LNCaP clone FGC (cell line): ENCODE results near the gene CBLIF.
A peak's percentile ranks its signal among the peaks of the same experiment; 100 is the strongest.
"Not testable (repeated sequence)": the region's sequence is repeated elsewhere in the genome, so short reads cannot be mapped to it uniquely, and the experiment has no call there.

ENCODE experiments used
- DNase-seq: peaks from one replicate; pipeline ENCODE4 v3.0.0-alpha.2; 2011; ENCODE audit warnings: low read depth
- H3K4me3 ChIP-seq: 2 replicates; pipeline ENCODE4 v1.5.1; 2011; ENCODE audit warnings: mild to moderate bottlenecking, low read depth, low read length, control low read depth
- TF ChIP-seq, protein P1 (sequence below): IDR thresholded peaks from 2 replicates; pipeline ENCODE4 v1.5.1; 2012; ENCODE audit warnings: mild to moderate bottlenecking; ENCODE audit not compliant: control insufficient read depth, insufficient read depth; ENCODE audit errors: extremely low read depth

CBLIF gene

DNA sequence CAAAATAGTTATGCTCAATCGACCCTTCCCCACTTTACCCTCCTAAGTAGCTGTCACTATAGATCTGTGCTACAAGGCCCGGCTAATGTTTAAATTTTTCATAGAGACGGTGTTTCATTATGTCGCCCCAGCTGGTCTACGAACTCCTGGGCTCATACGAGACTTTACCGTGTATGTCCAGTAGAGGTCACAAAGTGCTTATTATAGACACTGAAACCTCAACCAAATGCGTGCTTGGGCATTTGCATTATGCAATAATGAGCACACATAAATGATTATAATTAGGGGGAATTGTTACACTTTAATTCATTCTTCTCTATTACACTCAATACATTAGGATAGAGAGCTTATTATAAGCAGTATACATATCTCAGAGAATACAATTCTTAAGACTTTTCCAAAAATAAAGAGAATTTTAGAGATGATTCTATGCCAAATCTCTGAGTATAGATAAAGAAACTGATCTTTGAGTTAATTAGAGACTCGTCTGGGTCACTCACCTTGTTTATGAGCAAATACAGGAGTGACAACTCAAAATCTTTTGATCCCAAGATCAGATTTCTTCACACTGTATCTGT is 22.2 kb downstream of the CBLIF start:
- H3K4me3 ChIP-seq, result no peak overlapping the region
- peak; percentile 39 for DNase-seq

DNA sequence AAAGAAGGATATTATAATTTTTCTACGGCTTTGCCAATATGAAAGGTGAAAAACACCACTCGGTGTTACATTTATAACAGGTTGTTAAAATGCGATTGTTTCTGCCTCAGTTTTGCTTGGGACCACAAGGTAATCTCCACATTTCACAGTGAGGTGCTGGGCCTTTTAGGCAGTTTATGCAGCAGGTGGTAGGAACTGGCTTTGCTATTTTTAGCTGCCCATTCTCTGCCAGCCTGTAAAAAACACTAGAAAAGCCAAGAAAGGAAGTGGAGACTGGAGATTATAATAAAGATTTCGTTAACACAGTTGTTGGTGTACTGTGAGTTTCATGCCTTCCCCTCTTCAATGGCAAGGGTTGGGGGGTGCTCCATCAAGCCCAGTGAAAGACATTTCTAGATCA is 26.7 kb downstream of the CBLIF start:
- TF ChIP-seq, protein P1, sequence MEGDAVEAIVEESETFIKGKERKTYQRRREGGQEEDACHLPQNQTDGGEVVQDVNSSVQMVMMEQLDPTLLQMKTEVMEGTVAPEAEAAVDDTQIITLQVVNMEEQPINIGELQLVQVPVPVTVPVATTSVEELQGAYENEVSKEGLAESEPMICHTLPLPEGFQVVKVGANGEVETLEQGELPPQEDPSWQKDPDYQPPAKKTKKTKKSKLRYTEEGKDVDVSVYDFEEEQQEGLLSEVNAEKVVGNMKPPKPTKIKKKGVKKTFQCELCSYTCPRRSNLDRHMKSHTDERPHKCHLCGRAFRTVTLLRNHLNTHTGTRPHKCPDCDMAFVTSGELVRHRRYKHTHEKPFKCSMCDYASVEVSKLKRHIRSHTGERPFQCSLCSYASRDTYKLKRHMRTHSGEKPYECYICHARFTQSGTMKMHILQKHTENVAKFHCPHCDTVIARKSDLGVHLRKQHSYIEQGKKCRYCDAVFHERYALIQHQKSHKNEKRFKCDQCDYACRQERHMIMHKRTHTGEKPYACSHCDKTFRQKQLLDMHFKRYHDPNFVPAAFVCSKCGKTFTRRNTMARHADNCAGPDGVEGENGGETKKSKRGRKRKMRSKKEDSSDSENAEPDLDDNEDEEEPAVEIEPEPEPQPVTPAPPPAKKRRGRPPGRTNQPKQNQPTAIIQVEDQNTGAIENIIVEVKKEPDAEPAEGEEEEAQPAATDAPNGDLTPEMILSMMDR, result no peak
- DNase-seq, result no peak
- H3K4me3 ChIP-seq, result no peak overlapping the region

More for the DNA sequence above, 22.2 kb downstream of the CBLIF start:
- TF ChIP-seq, protein P1, result peak; percentile 79

DNA sequence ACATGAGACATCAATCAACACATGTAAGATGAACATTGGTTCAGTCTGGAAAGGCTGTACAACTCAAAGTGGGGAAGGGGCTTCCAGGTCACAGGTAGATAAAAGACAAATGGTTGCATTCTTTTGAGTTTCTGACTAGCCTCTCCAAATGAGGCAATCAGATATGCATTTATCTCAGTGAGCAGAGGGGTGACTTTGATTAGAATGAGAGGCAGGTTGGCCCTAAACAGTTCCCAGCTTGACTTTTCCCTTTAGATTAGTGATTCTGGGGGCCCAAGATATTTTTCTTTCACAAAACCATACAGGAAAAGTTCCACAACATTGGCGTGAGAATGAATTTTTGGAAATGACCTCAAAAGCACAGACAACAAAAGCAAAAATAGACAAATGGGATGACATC is 28.9 kb downstream of the CBLIF start:
- not testable (repeated sequence) for H3K4me3 ChIP-seq

DNA sequence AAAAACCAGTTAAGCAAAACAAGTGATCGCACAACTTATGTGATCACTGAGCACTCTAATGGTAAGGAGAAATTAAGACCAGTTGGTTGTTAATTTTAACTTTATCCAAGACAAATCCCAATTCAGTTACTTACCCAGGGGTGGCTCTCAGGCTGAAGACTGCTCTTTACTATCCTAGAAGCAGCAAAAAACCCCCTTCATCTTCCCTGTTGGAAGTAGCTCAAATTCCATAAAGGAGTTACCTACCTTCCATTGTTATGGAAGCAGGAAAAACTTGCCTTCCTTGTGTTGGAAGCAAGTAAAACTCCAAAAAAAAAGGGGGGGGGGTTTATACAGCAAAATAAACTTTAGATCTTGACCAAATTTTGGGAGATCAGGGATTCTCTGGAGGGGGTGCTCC is 29.5 kb downstream of the CBLIF start:
- H3K4me3 ChIP-seq, result no peak overlapping the region
- TF ChIP-seq, protein P1, result no peak
- no peak for DNase-seq

More for the DNA sequence above, 28.9 kb downstream of the CBLIF start:
- DNase-seq, result not testable (repeated sequence)

DNA sequence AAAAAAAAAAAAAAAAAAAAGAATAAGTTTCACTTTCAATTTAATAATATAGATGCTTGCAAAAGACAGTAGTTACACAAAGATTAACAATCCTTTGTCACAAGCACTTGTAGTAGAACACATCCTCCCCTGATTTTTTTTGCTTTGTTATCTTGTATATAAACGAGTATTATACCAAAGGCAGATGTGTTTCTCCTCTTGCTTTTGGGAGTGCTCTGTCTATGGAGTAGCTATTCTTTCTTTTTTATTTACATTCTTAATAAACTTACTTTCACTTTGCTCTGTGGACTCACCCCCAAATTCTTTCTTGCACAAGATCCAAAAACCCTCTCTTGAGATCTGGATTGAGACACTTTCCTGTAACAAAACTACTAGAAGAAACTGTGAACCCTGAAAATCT is 31.3 kb downstream of the CBLIF start:
- no peak overlapping the region for H3K4me3 ChIP-seq

DNA sequence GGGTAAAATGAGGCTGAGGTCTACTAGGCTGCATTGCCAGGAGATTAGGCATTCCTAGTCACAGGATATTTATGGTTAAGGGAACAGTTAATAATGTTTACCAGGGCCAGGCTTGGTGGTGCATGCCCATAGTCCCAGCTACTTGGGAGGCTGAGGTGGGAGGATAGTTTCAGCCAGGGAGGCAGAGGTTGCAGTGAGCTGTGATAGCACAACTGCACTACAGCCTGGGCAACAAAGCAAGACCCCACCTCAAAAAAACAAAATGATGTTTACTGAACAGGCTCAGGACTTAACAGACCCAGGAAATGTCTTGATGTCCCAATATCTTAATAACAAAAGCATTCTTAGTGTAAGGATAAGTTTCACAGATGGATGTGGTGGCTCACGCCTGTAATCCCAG is 31.9 kb downstream of the CBLIF start:
- TF ChIP-seq, protein P1, result no peak
- H3K4me3 ChIP-seq, result no peak overlapping the region
- DNase-seq, result no peak

More for the DNA sequence above, 31.3 kb downstream of the CBLIF start:
- TF ChIP-seq, protein P1, result no peak
- no peak for DNase-seq

DNA sequence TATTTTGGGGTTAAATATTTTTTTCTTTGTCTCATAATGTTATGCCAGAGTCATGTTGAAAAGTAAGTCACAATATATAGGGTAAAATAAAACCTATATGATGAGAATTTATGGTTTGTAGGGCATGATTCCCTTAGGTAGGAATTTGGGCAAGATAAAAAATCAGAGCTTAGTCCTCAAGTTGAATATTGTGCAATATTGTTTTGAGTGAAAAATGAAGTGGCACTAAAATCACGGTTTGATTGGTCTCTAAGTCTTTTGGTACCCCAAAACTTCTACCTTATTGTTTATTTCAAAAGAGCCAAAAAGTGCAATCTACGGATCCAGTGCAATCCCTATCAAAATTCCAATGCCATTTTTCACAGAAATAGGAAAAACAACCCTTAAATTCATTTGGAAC is 33.1 kb downstream of the CBLIF start:
- DNase-seq, result no peak
- no peak overlapping the region for H3K4me3 ChIP-seq
- TF ChIP-seq, protein P1, result no peak
